Neural progenitor cell (in vitro differentiated cells): ENCODE measurements around the gene FAAP100.

Experiments used
- EZH2 ChIP-seq: fragments of 200-600 bp; sonication (generic); IDR thresholded peaks from 2 replicates; pipeline ENCODE4 v1.6.1; 2017; ENCODE audit warnings: antibody characterized with exemption, mild to moderate bottlenecking, moderate library complexity
- EZH2phosphoT487 ChIP-seq: fragments of 200-600 bp; sonication (generic); IDR thresholded peaks from 2 replicates; pipeline ENCODE4 v1.6.1; 2017; ENCODE audit warnings: antibody characterized with exemption
- TF ChIP-seq, protein P1 (sequence below): fragments of 200-600 bp; sonication (generic); IDR thresholded peaks from 2 replicates; pipeline ENCODE4 v1.5.1; 2017; ENCODE audit warnings: antibody characterized with exemption, mild to moderate bottlenecking

- TF ChIP-seq EZH2phosphoT487, result no peak
- TF ChIP-seq, protein P1, sequence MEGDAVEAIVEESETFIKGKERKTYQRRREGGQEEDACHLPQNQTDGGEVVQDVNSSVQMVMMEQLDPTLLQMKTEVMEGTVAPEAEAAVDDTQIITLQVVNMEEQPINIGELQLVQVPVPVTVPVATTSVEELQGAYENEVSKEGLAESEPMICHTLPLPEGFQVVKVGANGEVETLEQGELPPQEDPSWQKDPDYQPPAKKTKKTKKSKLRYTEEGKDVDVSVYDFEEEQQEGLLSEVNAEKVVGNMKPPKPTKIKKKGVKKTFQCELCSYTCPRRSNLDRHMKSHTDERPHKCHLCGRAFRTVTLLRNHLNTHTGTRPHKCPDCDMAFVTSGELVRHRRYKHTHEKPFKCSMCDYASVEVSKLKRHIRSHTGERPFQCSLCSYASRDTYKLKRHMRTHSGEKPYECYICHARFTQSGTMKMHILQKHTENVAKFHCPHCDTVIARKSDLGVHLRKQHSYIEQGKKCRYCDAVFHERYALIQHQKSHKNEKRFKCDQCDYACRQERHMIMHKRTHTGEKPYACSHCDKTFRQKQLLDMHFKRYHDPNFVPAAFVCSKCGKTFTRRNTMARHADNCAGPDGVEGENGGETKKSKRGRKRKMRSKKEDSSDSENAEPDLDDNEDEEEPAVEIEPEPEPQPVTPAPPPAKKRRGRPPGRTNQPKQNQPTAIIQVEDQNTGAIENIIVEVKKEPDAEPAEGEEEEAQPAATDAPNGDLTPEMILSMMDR, result no peak
- no peak for TF ChIP-seq EZH2
Observed at GRCh38 chr17:81543339-81543675, 8.8 kb downstream of the FAAP100 start.
